A549 (cell line): ENCODE data around the gene RABEP1. TPM values are rescaled to one million over a fixed set of nuclear protein-coding genes. Genes with fewer than 3 reads are reported as not detected.

ENCODE experiments used
- ATAC-seq, 2 experiments: fragments of 200-7000 bp in 1 of 2; fragments of >200 bp in 1 of 2; cut with Nextera tagmentation in 1 of 2; cut with Tn5 transposase in 1 of 2; 3 replicates each; pipeline versions ENCODE4 v1.8.0 to v1.9.1; 2018 to 2020; ENCODE audit warnings: mild to moderate bottlenecking in 1 of 2, moderate library complexity in 1 of 2
- CTCF ChIA-PET: fragments of 300-600 bp; sonication (Branson Sonifier 250); formaldehyde crosslinking; extraction: SDS; loops from one replicate; lab custom pipeline; 2021; ENCODE audit warnings: antibody characterized with exemption, inconsistent platforms; lab: Yijun Ruan, JAX
- POLR2A ChIA-PET: fragments of 350-600 bp; formaldehyde crosslinking; extraction: SDS; loops from one replicate; lab custom pipeline; 2021; ENCODE audit warnings: antibody characterized with exemption, inconsistent platforms; lab: Yijun Ruan, JAX
- DNase-seq, 2 experiments: peaks; one replicate each; pipeline versions ENCODE4 v3.0.0 to v3.0.0-alpha.2; 2011 to 2016; ENCODE audit warnings: low read depth in 1 of 2, low spot score in 1 of 2
- FAIRE-seq: peaks from 2 replicates; lab custom pipeline; 2011; peaks lifted over from hg19 to GRCh38; lab: Jason Lieb, UNC
- H3K27ac ChIP-seq, 2 experiments: fragments of >200 bp; sonication (Bioruptor Twin); formaldehyde crosslinking; 3 replicates each; pipeline ENCODE4 v1.5.1; 2016 to 2017
- H3K4me1 ChIP-seq: fragments of >200 bp; sonication (Bioruptor Twin); formaldehyde crosslinking; 3 replicates; pipeline ENCODE4 v1.6.1; 2016
- H3K4me2 ChIP-seq: fragments of >200 bp; sonication (Bioruptor Twin); formaldehyde crosslinking; 3 replicates; pipeline ENCODE4 v1.6.1; 2016
- H3K4me3 ChIP-seq: fragments of >200 bp; sonication (Bioruptor Twin); formaldehyde crosslinking; 3 replicates; pipeline ENCODE4 v1.5.1; 2016
- H3K9me3 ChIP-seq: fragments of >200 bp; sonication (Bioruptor Twin); formaldehyde crosslinking; 3 replicates; pipeline ENCODE4 v1.6.1; 2016
- BHLHE40 ChIP-seq: IDR thresholded peaks from 2 replicates; pipeline ENCODE4 v1.6.1; 2012; ENCODE audit warnings: low read depth, low read length, inconsistent platforms
- CEBPB ChIP-seq, 2 experiments: fragments of >200 bp in 1 of 2; sonication (Bioruptor Twin) in 1 of 2; formaldehyde crosslinking in 1 of 2; IDR thresholded peaks; 2 replicates each; pipeline ENCODE4 v1.6.1; 2012 to 2016
- EHF ChIP-seq: fragments of 250-450 bp; sonication (Bioruptor Pico); IDR thresholded peaks from 2 replicates; pipeline ENCODE4 v1.5.0; 2020; ENCODE audit warnings: mild to moderate bottlenecking
- EP300 ChIP-seq, 2 experiments: fragments of >200 bp; sonication (Bioruptor Twin); formaldehyde crosslinking; IDR thresholded peaks; 2 replicates in 1 of 2; 3 replicates in 1 of 2; pipeline ENCODE4 v1.6.1; 2016 to 2017
- FOSL2 ChIP-seq, 2 experiments: fragments of 450-650 bp in 1 of 2; fragments of >200 bp in 1 of 2; sonication (Bioruptor Twin) in 1 of 2; formaldehyde crosslinking; IDR thresholded peaks; 2 replicates each; pipeline versions ENCODE4 v1.5.0 to v1.6.1; 2016 to 2020; ENCODE audit warnings: mild to moderate bottlenecking in 1 of 2, moderate library complexity in 1 of 2
- GATA3 ChIP-seq: IDR thresholded peaks from 2 replicates; pipeline ENCODE4 v1.6.1; 2012; ENCODE audit warnings: borderline replicate concordance
- HDAC2 ChIP-seq: fragments of 200-600 bp; sonication (generic); IDR thresholded peaks from 2 replicates; pipeline ENCODE4 v1.6.1; 2016
- HEYL ChIP-seq: fragments of 250-450 bp; sonication (Bioruptor Pico); IDR thresholded peaks from 2 replicates; pipeline ENCODE4 v1.8.0; 2021; ENCODE audit warnings: mild to moderate bottlenecking, moderate library complexity
- HOXA7 ChIP-seq: fragments of 250-450 bp; sonication (Bioruptor Pico); IDR thresholded peaks from 2 replicates; pipeline ENCODE4 v1.5.0; 2020; ENCODE audit warnings: mild to moderate bottlenecking, moderate library complexity
- HOXB5 ChIP-seq: fragments of 250-450 bp; sonication (Bioruptor Pico); IDR thresholded peaks from 2 replicates; pipeline ENCODE4 v1.5.0; 2020; ENCODE audit warnings: mild to moderate bottlenecking, moderate library complexity
- KDM1A ChIP-seq: fragments of 200-600 bp; sonication (generic); IDR thresholded peaks from 2 replicates; pipeline ENCODE4 v1.6.1; 2016; ENCODE audit warnings: low read depth, mild to moderate bottlenecking
- KDM5A ChIP-seq: fragments of 200-600 bp; sonication (generic); IDR thresholded peaks from 2 replicates; pipeline ENCODE4 v1.6.1; 2016; ENCODE audit warnings: antibody characterized with exemption, mild to moderate bottlenecking
- MAFK ChIP-seq: fragments of 450-650 bp; IDR thresholded peaks from 2 replicates; pipeline ENCODE4 v1.6.1; 2014; ENCODE audit not compliant: partially characterized antibody
- MAZ ChIP-seq: fragments of 150-350 bp; IDR thresholded peaks from 2 replicates; pipeline ENCODE4 v1.6.1; 2014; ENCODE audit warnings: antibody characterized with exemption, low read depth, low read length, borderline replicate concordance
- MYC ChIP-seq: IDR thresholded peaks from 2 replicates; pipeline ENCODE4 v1.6.1; 2012; ENCODE audit warnings: mild to moderate bottlenecking, inconsistent platforms, low read length, improper control_type of control experiment, borderline replicate concordance
- POLR2A ChIP-seq: IDR thresholded peaks from 2 replicates; pipeline ENCODE4 v1.6.1; 2012; ENCODE audit warnings: mild to moderate bottlenecking, low read length
- POLR2AphosphoS2 ChIP-seq: conservative IDR thresholded peaks from 2 replicates; pipeline ENCODE4 v1.6.1; 2012; ENCODE audit warnings: low read length, improper control_type of control experiment, inconsistent platforms
- RNF2 ChIP-seq: fragments of 200-600 bp; sonication (generic); IDR thresholded peaks from 2 replicates; pipeline ENCODE4 v1.6.1; 2016; ENCODE audit warnings: low read depth, mild to moderate bottlenecking, antibody characterized with exemption, moderate library complexity, borderline replicate concordance
- SMC3 ChIP-seq: fragments of >200 bp; sonication (Bioruptor Twin); formaldehyde crosslinking; IDR thresholded peaks from 3 replicates; pipeline ENCODE4 v1.6.1; 2018; ENCODE audit warnings: inconsistent platforms
- SREBF2 ChIP-seq: fragments of 450-650 bp; IDR thresholded peaks from 2 replicates; pipeline ENCODE4 v1.6.1; 2014; ENCODE audit warnings: mild to moderate bottlenecking, moderate library complexity
- ZC3H11A ChIP-seq: fragments of 450-650 bp; IDR thresholded peaks from 2 replicates; pipeline ENCODE4 v1.6.1; 2014; ENCODE audit warnings: antibody characterized with exemption, mild to moderate bottlenecking
- ZNF302 ChIP-seq: fragments of 250-450 bp; sonication (Bioruptor Pico); IDR thresholded peaks from 2 replicates; pipeline ENCODE4 v1.9.0; 2021; ENCODE audit warnings: inconsistent platforms, mild to moderate bottlenecking, moderate library complexity
- WGBS: methylation state at CpG from one replicate; pipeline ENCODE4 v1.1.6; 2017; ENCODE audit errors: missing lambda C conversion rate; 5-methylcytosine and 5-hydroxymethylcytosine counted together
- polyA plus RNA-seq, 4 experiments: library from polyadenylated mRNA; depleted of rRNA in 3 of 4; stranded (reverse); fragments of >200 nt; fragmentation: RNase III in 1 of 4; extraction: RNeasy Plus Mini Kit Qiagen cat#74134 plus additional on column Dnase treatment in 1 of 4; gene quantifications; 2 replicates in 3 of 4; 3 replicates in 1 of 4; pipeline ENCODE4 v1.2.3, GENCODE V29; 2011 to 2017
- TF ChIP-seq, protein P1 (sequence below): fragments of 150-350 bp; IDR thresholded peaks from 2 replicates; pipeline ENCODE4 v1.6.1; 2014; ENCODE audit warnings: low read depth, mild to moderate bottlenecking, low read length
- TF ChIP-seq, protein P2 (sequence below): IDR thresholded peaks from 2 replicates; pipeline ENCODE4 v1.6.1; 2012; ENCODE audit warnings: low read depth, borderline replicate concordance
- TF ChIP-seq, protein P3 (sequence below): fragments of 200-600 bp; sonication (generic); IDR thresholded peaks from 2 replicates; pipeline ENCODE4 v1.6.1; 2016; ENCODE audit warnings: antibody characterized with exemption, mild to moderate bottlenecking, moderate library complexity

Gene RABEP1
- polyA plus RNA-seq, 2 of the 4 experiments (the other 2 are of a cell fraction): 44.7 to 65.5 TPM

DNA sequence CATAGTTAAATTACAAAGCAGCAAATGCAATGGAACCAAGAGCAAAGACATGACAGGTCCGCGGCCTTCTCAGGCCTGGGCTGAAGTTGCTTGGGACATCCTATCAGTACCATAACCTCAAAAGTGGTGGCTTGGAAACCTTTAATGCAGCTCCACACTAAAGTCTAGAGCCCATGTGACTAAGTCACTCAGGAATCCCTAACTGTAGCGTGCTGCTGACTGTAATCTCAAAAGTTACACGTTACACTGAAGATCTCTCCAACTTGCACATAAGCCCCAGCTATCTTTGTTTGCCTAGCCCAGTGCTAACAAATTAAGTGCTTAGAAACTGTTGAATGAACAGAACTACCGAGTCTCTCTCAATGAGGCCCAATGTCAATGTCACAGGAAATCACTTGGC is 109.6 kb downstream of the RABEP1 start:
- ATAC-seq (no peak), FAIRE-seq (no peak), DNase-seq (no peak)
- Histone ChIP-seq H3K4me2 (no peak overlapping the region), H3K9me3 (no peaks in the 10 kb centered on the region), H3K4me3 (no peak overlapping the region), H3K4me1 (no peaks in the 10 kb centered on the region), H3K27ac (no peak overlapping the region)
- TF ChIP-seq GATA3 (no peak), SREBF2 (no peak), POLR2AphosphoS2 (0 out of 2 replicates have a peak, but pooled peaks have one; percentile 69), ZC3H11A (no peak), RNF2 (no peak), ZNF302 (CRISPR knock-in tag) (no peak), POLR2A (no peak)
- ChIA-PET CTCF (interaction anchor here (0.6 to 1.6 kb wide), 6 partner anchors 11 to 142 kb away, joined by 3 to 5 read pairs (median 4); no protein-coding TSS in a partner anchor), POLR2A (interaction anchor here (0.8 kb wide), 1 partner anchor 47 kb away, joined by 3 read pairs; the partner anchor contains the start of gene C1QBP)
- whole genome bisulfite sequencing: 95% methylated on average over 5 of the region's 5 CpGs

DNA sequence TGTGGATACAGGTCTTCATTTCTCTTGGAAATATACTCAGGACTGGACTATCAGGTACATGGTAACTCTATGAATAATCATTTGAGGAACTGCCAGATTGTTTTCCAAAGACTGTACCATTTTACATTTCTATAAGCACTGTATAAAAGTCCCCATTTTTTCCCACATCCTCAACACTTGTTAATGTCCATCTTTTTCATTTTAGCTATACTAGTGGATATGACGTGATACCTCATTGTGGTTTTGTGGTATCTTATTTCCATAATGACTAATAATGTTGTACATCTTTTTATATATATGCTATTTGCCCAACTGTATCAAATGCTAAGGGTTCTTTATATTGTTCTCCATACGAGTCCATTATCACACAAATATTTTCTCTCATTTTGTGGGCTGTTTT is 114.5 kb downstream of the RABEP1 start:
- Histone ChIP-seq H3K4me1 (no peaks in the 10 kb centered on the region), H3K4me3 (no peak overlapping the region), H3K4me2 (no peak overlapping the region), H3K27ac (no peak overlapping the region), H3K9me3 (no peaks in the 10 kb centered on the region)
- 92% methylated on average over 2 of the region's 2 CpGs for WGBS
- ChIA-PET POLR2A (no interaction called here), CTCF (interaction anchor here (1.0 kb wide), 1 partner anchor 42 kb away, joined by 4 read pairs; the partner anchor contains the start of gene C1QBP)
- DNase-seq (no peak), ATAC-seq (no peak), FAIRE-seq (peak; percentile 83)
- TF ChIP-seq SMC3 (no peak), HEYL (CRISPR knock-in tag) (no peak), MAZ (no peak), MYC (no peak), CEBPB (IDR thresholded peaks at IDR 0.05) (no peak), BHLHE40 (no peak), EHF (CRISPR knock-in tag) (no peak), EP300 (IDR thresholded peaks at IDR 0.05) (no peak), KDM5A (no peak), HOXA7 (CRISPR knock-in tag) (no peak)
- TF ChIP-seq, protein P1, sequence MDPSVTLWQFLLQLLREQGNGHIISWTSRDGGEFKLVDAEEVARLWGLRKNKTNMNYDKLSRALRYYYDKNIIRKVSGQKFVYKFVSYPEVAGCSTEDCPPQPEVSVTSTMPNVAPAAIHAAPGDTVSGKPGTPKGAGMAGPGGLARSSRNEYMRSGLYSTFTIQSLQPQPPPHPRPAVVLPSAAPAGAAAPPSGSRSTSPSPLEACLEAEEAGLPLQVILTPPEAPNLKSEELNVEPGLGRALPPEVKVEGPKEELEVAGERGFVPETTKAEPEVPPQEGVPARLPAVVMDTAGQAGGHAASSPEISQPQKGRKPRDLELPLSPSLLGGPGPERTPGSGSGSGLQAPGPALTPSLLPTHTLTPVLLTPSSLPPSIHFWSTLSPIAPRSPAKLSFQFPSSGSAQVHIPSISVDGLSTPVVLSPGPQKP: no peak
- TF ChIP-seq, protein P2, sequence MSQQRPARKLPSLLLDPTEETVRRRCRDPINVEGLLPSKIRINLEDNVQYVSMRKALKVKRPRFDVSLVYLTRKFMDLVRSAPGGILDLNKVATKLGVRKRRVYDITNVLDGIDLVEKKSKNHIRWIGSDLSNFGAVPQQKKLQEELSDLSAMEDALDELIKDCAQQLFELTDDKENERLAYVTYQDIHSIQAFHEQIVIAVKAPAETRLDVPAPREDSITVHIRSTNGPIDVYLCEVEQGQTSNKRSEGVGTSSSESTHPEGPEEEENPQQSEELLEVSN: no peak
- TF ChIP-seq, protein P3, sequence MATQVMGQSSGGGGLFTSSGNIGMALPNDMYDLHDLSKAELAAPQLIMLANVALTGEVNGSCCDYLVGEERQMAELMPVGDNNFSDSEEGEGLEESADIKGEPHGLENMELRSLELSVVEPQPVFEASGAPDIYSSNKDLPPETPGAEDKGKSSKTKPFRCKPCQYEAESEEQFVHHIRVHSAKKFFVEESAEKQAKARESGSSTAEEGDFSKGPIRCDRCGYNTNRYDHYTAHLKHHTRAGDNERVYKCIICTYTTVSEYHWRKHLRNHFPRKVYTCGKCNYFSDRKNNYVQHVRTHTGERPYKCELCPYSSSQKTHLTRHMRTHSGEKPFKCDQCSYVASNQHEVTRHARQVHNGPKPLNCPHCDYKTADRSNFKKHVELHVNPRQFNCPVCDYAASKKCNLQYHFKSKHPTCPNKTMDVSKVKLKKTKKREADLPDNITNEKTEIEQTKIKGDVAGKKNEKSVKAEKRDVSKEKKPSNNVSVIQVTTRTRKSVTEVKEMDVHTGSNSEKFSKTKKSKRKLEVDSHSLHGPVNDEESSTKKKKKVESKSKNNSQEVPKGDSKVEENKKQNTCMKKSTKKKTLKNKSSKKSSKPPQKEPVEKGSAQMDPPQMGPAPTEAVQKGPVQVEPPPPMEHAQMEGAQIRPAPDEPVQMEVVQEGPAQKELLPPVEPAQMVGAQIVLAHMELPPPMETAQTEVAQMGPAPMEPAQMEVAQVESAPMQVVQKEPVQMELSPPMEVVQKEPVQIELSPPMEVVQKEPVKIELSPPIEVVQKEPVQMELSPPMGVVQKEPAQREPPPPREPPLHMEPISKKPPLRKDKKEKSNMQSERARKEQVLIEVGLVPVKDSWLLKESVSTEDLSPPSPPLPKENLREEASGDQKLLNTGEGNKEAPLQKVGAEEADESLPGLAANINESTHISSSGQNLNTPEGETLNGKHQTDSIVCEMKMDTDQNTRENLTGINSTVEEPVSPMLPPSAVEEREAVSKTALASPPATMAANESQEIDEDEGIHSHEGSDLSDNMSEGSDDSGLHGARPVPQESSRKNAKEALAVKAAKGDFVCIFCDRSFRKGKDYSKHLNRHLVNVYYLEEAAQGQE: no peak

DNA sequence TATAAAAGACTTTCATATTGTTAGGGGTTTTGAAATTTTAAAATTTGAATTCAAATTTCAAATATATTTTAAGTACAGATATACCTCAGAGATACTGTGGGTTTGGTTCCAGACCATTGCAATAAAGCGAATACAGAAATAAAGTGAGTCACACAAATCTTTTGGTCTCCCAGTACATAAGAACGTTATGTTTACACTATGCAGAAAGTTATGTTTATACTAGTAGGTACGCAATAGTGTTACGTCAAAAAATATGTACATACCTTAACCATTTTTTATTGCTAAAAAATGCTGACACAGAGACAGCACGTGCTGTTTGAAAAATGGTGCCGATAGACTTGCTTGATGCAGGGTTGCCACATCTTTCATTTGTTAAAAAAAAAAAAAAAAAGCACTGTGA is 117.7 kb downstream of the RABEP1 start:
- TF ChIP-seq FOSL2 (IDR thresholded peaks at IDR 0.05) (no peak), FOSL2 (CRISPR knock-in tag; IDR thresholded peaks at IDR 0.05) (peak; percentile 55), KDM1A (no peak), HOXA7 (CRISPR knock-in tag) (no peak), HDAC2 (no peak), HOXB5 (CRISPR knock-in tag) (no peak), MAFK (peak; percentile 80)
- TF ChIP-seq, protein P3: no peak
- Histone ChIP-seq H3K4me1 (no peaks in the 10 kb centered on the region), H3K9me3 (no peaks in the 10 kb centered on the region), H3K4me3 (no peak overlapping the region), H3K4me2 (no peak overlapping the region), H3K27ac (no peak overlapping the region)
- ChIA-PET POLR2A (no interaction called here), CTCF (no interaction called here)
- DNase-seq (peak in 1 of 2 experiments; percentile 49), FAIRE-seq (no peak), ATAC-seq (peak; percentile 34 to 60; a peak in 4 of 6 replicates)
- 54% methylated on average over 6 of the region's 6 CpGs for WGBS
